ENCODE results near the gene C19orf81.

C19orf81 gene

DNA sequence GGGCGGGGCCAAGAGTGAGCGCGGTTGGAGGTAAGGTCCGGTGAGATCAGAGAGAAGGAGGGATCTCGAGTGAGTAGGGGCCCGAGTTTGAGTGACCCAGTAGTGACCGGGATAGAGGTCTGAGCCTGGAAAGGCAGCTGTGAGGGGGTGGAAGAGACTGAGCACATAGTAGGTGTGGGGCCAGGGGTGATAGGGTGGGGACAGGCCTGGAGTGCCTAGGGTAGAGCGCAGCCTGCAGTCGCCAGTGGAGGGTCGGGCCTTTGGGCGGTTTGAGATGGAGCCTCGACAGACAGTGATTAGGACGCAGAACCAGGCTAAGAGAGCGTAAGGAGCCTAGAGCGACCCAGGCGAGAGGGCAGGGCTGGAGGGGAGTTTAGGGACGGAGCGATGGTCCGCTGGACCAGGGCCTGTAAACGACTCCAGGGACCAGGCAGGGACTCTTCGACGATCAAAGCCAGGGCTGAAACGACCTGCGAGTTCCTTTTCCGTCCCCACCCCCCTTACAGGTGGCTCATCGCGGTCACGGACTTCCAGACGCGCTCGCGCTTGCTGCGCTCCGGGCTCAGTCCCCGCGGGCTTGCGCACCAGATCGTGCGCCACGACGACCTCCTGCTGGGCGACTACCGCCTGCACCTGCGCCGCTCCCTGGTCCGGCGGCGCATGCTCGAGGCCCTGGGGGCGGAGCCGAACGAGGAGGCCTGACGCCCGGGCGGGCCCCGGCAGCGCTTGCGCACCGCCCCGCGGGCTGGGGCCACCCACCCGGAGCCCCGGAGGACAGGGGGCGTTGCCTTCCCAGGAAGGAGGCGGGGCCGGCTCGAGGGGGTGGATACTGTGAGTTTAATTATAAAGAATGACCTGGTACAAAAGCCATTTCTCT lies 9.4 kb downstream of the C19orf81 start:
- peak; percentile 49 to 54 for DNase-seq (ENCODE audit: low read depth in 2 of 2)

DNA sequence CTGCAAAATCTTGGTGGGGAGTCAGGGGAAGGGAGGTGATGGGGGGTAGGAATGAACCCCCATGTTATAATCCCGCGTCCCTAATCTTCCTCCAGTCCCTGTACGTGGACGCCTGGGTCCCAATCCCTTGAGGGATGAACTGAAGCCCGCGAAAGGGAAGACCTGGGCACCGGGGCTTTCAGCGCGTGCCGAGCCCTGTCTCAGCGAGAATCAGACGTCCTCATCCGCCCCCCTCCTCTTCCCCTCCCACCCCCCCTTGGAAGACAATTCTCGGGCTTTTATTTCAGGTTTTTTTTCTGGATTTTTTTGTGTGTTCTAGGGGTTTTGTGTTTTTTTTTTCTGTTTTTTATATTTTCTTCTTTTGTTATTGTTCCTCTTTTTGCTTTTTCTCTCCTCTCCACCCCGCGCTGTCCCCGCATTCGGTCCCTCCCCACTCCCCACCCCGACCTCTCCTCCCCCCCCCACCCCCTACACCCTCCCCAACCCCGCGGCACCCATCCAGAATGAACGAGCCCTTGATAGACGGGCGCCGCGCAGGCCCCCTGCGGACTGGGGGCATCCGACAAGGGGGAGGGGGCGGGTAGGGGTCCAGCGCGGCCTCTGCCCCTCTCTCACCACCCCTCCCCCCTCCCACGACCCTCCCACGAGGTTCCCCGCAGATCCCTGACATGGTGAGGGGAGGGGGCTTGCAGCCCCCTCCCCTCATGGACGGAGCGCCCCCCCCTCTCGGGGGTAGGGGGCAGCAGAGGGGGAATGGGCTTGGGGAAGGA lies 10.3 kb downstream of the C19orf81 start:
- DNase-seq (ENCODE audit: low read depth in 2 of 2) = no peak

DNA sequence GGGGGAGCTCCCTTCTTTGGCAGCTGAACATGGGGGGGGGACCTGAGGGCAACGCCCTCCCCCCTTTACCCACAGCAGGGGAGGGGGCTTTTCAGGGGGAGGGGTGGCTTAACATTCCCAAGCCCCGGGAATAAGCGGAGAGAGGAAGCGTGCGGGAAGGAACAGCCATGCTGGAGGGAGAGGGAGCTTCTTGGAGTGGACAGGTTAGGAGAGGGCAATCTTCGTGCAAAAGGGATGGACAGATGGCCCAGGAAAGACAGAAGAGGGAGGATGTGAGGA lies 10.8 kb downstream of the C19orf81 start:
- DNase-seq (ENCODE audit: low read depth in 2 of 2) = no peak

DNA sequence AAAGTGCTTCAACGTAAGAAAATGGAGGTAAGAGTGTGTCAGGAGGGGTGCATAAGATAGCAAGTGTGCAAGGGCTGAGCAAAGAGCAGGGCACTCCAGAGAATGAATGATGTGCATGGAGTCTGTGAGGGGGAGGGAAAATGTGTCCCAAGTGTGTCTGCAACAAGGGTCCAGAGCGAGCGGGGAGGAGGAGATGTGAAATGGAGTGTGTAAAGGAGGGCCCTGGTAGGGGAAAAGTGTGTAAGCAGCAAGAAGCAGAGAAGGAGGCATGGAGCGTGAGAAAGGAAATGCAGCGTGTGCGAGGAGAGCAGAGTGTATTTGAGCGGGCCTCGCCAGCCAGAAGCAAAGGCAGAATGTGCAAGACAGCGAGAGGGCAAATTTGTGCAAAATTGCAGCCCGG lies 11.8 kb downstream of the C19orf81 start:
- DNase-seq (ENCODE audit: low read depth in 2 of 2) = no peak

DNA sequence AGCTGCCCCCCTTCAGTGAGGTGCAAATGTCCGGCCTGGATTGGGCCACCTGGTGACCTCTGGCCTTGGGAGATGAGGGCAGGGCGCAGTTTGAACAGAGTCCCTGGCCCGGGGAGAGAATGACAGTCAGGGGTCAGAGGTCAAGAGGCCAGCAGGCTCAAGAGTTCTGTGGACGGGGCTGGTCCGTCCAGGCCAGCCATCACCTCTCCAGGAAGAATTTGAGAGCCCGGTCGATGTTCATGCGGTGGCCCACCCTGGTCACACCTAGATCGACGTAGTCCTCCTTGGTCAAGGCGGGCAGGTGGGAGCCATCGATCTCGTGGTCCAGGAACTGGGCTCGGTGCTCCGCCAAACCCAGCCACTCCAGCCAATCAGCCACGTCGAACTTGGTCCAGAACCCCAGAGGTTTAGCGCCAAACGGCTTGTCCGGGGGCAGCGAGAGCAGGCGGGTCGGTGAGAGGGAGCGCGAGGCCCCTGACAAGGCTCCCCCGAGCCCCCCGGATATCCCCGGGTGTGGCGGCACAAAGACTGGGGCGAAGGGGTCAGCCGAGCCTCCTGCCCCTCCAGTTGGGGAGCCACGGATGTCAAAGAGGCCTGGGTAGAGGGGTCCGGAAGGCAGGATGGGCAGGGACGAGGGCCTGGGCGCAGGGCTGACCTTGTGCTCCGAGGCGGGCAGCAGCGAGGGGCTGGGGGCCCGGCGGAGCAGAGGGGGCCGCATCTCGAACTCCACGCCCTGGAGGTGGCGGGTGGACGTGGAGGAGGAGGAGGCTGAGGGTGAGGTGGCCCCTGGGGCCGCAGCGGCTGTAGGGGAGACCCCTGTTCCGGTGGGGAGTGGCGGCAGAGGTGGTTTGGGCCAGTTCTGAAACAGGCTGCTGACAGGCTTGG lies 12.8 kb downstream of the C19orf81 start:
- DNase-seq (ENCODE audit: low read depth in 2 of 2) = no peak

DNA sequence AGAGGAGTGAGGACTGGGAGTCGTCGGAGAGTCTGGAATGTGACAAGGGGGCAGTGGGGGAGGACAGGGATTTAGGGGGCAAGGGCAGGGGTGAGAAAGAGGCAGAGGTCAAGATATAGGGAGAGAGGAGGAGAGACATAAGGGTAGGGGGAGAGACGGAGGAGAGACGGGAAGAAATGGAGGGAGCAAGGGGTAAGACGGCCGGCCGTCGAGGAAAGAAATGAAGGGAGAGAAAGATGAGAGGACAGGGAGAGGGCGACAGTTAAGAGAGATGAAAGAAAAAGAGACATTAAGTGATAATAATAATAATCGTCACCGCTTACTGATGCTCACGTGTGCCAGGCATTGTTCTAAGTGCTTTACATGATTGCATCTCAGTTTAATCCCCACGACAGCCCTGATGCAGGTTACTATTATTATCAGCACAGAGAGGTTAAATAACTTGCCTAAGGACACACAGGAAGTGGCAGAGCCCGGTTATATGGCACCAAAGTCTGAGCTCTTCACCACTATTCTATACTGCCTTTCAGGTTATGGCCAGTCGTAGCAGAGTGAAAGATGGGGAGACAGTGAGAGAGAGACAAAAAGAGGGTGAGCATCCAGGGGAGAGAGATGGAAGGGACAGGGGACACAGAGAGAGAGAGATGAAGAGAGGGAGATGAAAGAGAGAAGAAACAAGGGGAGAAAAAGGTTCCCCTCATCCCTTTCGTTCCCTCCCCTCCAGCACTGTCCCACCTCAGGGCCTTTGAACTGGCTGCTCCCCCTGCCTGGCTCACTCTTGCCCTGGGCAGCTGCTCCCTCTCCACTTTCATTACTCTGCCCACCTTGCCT lies 13.6 kb downstream of the C19orf81 start:
- no peak for DNase-seq (ENCODE audit: low read depth in 2 of 2)

DNA sequence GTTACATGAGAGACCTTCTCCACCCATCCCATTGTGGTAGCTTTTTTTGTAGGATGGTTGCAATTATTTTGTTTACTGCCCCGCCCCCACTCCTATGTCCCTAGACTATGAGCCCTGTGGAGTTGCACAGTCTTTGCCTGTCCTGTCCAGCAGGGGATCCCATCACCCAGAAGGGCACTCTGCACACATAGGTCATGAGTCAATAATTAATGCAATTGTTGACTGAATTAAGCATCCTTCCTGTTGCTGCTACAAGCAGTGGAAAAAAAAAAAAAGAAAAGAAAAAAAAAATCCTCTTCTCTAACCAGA lies 14.2 kb downstream of the C19orf81 start:
- no peak for DNase-seq (ENCODE audit: low read depth in 2 of 2)

DNA sequence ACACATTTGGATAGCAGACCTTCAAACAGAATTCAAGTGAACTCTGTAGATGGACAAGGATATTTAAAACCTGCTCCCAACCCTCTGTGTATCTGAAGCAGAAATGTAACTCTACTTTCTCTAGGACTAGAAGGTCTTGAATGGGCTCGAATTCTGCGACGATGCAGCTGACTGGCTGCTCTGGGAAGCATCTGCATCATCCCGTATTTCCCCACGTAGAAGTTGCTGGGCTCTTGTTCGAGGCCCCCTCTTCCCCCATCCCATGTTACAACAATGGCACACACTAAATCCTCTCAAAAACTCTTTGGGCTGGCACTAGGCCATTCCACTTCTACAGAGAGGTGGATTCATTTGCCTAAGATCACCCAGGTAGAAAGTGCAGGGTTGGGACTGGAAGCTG lies 15.0 kb downstream of the C19orf81 start:
- no peak for DNase-seq (ENCODE audit: low read depth in 2 of 2)

DNA sequence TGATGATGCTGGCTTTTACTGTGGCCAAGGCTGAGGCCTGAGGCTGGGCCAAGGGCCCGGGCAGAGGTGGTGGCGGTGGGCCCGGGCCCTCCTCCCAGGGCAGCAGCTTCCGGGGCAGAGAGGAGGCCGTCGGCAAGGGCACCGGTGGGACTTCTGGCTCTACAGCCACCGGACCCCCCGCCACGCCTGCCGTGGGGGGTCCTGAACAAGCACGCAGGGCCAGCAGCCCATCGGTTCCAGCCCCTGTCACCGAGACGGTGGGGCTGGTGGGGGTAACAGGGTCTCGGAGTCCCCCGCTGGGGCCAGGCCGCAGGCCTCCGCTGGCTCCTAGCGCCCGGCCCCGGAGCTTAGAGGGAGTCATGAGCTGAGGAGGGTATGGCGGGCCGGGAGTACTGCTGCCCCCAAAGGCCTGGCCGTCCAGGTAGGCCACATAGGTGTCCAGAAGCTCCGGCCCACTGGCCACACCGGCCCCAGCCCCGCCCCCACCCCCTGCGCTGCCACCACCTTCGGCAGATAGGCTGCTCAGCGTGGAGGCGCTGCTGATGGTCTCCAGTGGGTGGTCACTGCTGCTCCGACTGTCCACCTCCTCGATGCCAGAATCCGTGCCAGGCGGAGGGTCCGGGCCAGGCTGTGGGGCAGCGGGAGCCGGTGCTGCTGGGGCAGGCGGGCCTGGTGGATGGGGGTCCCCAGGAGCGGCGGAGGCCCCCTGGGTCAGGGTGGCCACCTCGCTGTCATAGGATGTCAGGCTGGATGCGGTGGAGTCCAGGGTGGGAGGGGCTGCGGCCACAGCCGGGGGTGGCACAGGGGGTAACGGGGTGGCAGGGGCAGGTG lies 17.3 kb downstream of the C19orf81 start:
- DNase-seq (ENCODE audit: low read depth in 2 of 2) = no peak

DNA sequence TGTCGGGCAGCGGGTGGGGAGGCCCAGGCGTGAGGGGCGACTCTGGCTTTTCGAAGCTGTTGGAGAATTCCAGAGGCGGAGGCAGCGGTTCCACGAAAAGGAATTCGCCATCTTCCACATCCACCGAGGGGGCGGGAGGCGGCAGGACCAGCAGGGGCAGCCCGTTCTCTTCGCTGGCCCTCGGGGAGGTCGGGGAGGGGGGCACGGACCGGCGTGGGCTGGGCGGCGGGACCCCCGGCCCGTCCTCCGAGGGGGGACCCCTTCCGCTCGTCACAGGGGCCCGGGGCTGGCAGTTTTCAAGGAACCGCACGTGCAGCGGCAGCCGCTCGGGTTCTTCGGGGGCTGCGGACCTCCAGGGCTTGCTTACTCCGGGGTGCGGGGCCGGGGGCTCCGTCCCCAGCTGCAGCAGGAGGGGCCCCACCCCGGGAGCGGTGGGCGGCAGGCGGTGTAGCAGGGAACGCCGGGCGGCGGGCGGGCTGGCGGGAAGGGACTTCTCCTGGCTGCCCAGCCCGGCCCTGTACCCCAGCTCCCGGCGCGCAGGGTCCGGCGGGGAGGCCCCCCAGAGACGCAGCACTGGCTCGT lies 18.0 kb downstream of the C19orf81 start:
- DNase-seq (ENCODE audit: low read depth in 2 of 2) = no peak

DNA sequence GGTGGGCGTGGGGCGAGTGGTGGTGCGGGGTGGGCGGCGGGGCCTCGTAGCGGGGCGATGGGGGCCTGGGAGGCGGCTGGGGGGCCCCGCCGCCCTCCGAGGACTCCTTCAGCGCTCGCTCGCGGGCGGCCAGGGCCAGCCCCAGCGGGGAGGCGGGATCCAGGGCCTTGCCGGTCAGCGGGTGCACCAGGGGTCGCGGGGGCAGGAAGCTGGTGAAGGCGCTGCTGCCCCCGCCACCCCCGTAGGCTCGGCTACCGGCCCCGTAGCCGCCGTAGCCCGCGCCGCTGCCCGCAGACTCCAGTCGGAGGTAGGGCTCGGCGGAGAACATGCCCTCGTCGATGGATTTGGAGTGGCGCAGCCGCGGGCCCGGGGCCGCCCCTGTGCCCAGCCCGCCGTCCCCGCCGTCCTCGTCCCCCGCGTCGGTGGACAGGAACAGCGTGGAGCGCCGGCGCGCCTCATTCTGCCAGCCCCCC lies 18.6 kb downstream of the C19orf81 start:
- no peak for DNase-seq (ENCODE audit: low read depth in 2 of 2)

DNA sequence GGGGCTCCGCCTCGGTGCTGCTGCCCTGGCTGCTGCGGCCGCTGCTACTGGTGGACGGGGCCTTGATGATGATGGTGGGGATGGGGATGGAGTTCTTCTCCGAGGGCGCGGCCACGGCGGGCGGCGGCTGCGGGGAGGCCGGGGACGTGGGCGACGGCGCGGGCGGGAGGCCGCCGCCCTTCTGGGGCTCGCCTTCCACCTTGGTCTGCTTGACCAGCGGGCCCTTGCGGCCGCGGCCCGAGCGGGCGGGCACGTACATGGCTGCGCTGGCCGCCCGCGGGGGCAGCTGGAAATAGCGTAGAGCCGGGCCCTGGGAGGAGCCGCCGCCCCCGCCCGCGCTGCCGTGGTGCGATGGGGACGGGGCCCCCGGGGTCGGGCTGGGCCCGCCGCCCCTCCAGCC lies 19.2 kb downstream of the C19orf81 start:
- no peak for DNase-seq (ENCODE audit: low read depth in 2 of 2)

DNA sequence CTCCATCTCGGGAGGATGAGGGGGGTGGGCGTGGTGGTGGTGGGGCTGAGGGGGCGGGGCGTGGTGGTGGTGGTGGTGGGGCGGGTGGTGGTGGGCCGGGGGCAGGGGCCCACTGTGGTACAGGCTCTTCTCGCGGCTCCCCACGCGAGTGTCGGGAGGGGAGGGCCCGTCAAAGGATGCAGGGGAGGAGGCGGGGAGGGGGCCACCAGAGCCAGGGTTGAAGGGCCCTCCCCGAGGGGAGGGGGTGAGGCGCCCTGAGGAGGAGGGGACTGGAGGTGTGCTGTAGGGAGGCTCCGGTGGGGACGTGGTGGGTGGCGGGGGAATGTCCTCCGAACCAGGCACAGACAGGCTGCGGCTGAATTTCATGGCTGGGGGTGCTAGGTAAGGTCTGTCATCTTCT lies 19.6 kb downstream of the C19orf81 start:
- DNase-seq (ENCODE audit: low read depth in 2 of 2) = no peak

DNA sequence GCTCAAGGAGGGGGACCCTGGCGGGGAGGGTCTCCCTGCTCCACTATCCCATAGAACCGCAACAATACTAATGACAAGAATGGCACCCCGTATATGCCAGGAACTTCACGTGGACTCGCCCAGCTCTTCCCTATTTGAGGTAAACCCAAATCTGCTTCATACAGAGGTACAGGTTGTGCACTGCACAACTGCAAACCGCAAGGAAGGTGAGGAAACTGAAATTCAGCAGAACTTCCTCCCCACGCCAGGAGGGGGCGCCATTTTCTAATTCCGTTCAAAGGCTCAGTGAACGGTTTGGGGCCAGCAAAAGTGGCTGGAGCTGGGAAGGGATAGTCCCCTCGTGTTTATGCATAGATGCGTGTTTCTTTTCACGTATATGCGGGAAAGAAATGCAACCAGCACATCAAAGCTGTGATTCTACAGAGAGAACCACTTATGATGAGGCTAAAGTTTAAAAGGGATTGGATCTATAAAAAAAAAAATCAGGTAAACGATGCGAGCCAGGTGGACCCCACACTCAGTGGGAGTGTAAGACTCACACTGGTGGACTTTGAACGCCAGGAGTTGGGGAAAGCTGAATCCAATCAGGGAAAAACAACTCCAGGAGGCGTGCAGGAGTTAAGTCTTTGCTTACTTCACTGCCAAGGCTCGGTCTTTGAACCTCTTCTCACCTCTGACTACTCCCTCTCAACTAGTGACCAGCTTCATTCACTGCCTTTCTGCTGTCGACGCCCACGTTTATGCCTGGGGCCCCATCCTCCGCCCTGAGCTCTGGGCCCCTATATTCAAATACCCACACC lies 20.3 kb downstream of the C19orf81 start:
- peak; percentile 14 to 18 for DNase-seq (ENCODE audit: low read depth in 2 of 2)

DNA sequence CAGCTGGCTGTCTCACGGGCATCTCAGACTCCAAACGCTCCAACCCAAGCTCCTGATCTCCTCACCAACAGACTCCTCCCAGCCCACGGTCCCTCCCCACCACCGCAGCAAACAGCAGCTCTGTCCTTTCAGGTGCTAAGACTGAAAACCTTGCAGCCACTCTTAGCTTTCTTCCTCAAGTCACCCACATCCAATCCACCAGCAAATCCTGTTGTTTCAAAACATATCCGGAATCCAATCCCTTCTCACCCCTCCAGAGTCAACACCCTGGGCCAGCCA lies 20.8 kb downstream of the C19orf81 start:
- DNase-seq (ENCODE audit: low read depth in 2 of 2) = no peak

DNA sequence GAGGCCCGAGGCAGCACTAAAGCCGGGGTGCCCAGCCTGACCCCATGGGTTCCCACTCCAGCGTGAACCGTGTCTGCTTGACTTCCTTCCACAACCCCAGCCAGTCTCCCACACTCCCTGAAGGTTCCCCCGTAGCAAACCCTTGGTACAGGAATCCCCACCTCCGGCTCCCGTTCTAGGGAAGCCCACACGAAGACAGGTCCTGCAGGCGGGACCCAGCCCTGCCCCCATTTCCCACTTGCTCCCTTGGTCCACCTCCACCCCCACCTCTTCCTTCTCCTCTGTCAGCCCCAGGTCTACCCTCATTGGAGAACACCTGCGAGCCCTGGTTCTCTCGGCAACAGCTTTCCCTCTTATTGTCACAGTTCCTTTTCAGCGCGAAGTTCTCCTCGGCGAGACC lies 23.9 kb downstream of the C19orf81 start:
- no peak for DNase-seq (ENCODE audit: low read depth in 2 of 2)

DNA sequence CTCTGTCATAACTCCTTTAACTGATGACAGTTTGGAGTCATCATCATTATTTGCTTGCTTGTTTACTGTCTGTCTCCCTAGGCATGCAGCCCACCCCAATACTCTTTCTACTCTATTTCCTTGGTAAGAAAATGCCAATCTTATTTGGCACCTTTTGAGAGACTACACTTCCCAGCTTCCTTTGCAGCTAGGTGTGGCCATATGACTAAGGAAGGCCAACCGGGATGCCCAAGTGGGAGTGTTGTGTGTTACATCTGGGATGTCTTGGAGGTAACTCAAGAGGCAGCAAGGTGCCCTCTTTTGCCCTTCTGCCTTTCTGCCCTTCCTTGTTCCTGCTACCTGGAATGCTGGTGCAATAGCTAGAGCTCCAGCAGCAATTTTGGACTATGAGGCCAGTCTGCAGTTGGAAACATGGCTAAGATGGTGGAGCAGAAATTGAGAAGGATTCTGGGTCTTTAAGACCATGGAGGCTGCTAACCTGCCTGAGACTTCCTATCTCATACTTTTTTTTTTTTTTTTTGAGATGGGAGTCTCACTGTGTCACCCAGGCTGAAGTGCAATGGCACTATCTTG lies 27.5 kb downstream of the C19orf81 start:
- no peak for DNase-seq (ENCODE audit: low read depth in 2 of 2)

DNA sequence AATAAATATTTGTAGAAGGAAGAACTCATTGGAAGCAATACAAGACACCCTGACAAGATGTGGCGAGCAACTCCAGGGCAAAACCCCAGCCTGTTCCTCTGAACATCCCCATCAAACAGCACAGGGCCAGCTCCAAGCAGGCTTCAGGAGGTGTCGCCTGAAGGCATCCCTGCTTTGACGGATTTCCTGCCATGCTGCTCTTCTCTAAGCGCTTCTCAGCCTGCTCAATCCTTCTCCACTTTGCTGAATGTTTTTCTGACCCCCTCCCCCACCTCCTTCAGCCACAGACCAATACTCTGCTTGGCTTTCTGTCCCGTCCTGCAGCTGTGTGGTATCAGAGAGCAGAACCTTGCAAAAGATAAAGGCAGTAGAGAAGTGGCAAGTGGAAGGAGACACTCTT lies 28.4 kb downstream of the C19orf81 start:
- DNase-seq (ENCODE audit: low read depth in 2 of 2) = no peak

DNA sequence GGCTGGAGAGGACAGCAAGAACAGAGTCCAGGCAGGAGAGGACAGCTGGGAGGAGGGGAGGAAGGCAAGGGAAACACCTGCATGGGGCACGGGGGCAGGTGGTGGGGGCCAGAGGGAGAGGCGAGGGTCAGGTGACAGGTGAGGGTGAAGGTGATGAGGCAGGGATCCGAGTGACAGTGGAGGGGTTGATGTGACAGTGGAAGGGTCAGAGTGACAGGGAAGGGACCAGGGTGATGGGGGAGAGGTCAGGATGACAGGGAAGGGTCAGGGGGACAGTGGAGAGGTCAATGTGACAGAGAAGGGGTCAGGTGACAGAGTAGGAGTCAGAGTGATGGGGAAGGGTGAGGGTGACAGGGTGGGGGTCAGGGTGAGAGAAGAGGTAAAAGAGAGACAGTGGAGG lies 29.1 kb downstream of the C19orf81 start:
- DNase-seq (ENCODE audit: low read depth in 2 of 2) = no peak
